GM21619 (cell line): Measurements from ENCODE around the gene CSNK1D.

Experiments used
- ATAC-seq: cut with Tn5 transposase; IDR thresholded peaks from one replicate; pipeline ENCODE4 v1.9.1; 2021; ENCODE audit not compliant: unreplicated experiment

The CSNK1D gene

GRCh38 chr17:82229698-82230608 lies 43.5 kb downstream of the CSNK1D start:
- no peak for ATAC-seq

GRCh38 chr17:82228842-82229697 lies 44.4 kb downstream of the CSNK1D start, which contains the start of gene SLC16A3:
SLC16A3 (plus strand) TSS chr17:82229042; CDS start chr17:82236009, 6,967 bp downstream.
- ATAC-seq: peak; percentile 39

- peak; percentile 26 for ATAC-seq
Observed at GRCh38 chr17:82228278-82228841, 45.1 kb downstream of the CSNK1D start.

- no peak for ATAC-seq
Observed at GRCh38 chr17:82227629-82228277, 45.7 kb downstream of the CSNK1D start.

GRCh38 chr17:82226809-82227628 lies 46.5 kb downstream of the CSNK1D start:
- no peak for ATAC-seq

GRCh38 chr17:82226146-82226808 lies 47.2 kb downstream of the CSNK1D start:
- no peak for ATAC-seq

- no peak for ATAC-seq
Observed at GRCh38 chr17:82225368-82226029, 48.0 kb downstream of the CSNK1D start.

- ATAC-seq: no peak
Observed at GRCh38 chr17:82224666-82225065, 48.8 kb downstream of the CSNK1D start.

GRCh38 chr17:82223517-82223916 lies 50.0 kb downstream of the CSNK1D start:
- ATAC-seq: no peak

- ATAC-seq: no peak
Observed at GRCh38 chr17:82222816-82223215, 50.7 kb downstream of the CSNK1D start.

GRCh38 chr17:82221341-82221902 lies 52.1 kb downstream of the CSNK1D start:
- ATAC-seq: no peak

- no peak for ATAC-seq
Observed at GRCh38 chr17:82219753-82220709, 53.5 kb downstream of the CSNK1D start.

- no peak for ATAC-seq
Observed at GRCh38 chr17:82219083-82219482, 54.4 kb downstream of the CSNK1D start.

GRCh38 chr17:82218349-82219075 lies 55.0 kb downstream of the CSNK1D start:
- no peak for ATAC-seq

- ATAC-seq: no peak
Observed at GRCh38 chr17:82217530-82218204, 55.8 kb downstream of the CSNK1D start.

- no peak for ATAC-seq
Observed at GRCh38 chr17:82217120-82217529, 56.4 kb downstream of the CSNK1D start.
